Gastrocnemius medialis (tissue), 4 donors: Measurements from ENCODE around the gene TIAM2.

ENCODE experiments used
- POLR2A ChIP-seq, 2 donors: fragments of 450-650 bp; IDR thresholded peaks; one replicate each; pipeline ENCODE4 v1.6.1; 2017; ENCODE audit warnings: antibody characterized with exemption in 2 of 2, mild to moderate bottlenecking in 2 of 2, moderate library complexity in 2 of 2
- TF ChIP-seq, protein P1 (sequence below), 5 experiments: fragments of 450-650 bp in 3 of 5; fragments of 200-600 bp in 2 of 5; sonication (generic) in 2 of 5; IDR thresholded peaks in 4 of 5; conservative IDR thresholded peaks in 1 of 5; 1 replicate in 4 of 5; 2 replicates in 1 of 5; pipeline ENCODE4 v1.5.1; 2016 to 2019; ENCODE audit warnings: antibody characterized with exemption in 5 of 5, mild to moderate bottlenecking in 3 of 5, moderate library complexity in 3 of 5

DNA sequence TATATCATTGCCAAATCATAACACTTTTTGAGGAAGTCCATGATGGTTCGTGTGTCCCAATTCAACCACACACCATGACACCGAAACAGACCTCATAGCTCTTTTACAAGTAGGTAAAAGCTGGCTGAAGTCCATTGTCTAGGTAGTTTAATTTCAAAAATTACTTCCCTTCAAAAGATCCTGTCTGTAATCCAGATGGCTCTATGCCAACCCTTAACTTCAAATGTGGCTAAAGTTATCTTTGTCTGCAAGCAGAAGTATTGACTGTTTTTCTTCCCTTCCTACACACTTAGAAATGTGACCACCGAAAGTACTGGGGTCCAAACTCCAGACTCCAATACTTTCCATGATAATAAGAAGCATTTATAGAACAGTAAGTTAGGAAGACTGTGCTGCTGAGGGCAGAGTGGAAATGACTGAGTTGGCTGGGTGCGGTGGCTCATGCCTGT is 8.3 kb upstream of the TIAM2 start:
- TF ChIP-seq POLR2A (IDR thresholded peaks at IDR 0.05): no peak
- TF ChIP-seq, protein P1, sequence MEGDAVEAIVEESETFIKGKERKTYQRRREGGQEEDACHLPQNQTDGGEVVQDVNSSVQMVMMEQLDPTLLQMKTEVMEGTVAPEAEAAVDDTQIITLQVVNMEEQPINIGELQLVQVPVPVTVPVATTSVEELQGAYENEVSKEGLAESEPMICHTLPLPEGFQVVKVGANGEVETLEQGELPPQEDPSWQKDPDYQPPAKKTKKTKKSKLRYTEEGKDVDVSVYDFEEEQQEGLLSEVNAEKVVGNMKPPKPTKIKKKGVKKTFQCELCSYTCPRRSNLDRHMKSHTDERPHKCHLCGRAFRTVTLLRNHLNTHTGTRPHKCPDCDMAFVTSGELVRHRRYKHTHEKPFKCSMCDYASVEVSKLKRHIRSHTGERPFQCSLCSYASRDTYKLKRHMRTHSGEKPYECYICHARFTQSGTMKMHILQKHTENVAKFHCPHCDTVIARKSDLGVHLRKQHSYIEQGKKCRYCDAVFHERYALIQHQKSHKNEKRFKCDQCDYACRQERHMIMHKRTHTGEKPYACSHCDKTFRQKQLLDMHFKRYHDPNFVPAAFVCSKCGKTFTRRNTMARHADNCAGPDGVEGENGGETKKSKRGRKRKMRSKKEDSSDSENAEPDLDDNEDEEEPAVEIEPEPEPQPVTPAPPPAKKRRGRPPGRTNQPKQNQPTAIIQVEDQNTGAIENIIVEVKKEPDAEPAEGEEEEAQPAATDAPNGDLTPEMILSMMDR (IDR thresholded peaks at IDR 0.05 in 4 of 5, conservative IDR thresholded peaks at IDR 0.05 in 1 of 5): no peak
